Fibroblast of skin of scalp (primary cell): Measurements from ENCODE around the gene TXLNA.

Experiments used
- DNase-seq: peaks from one replicate; pipeline ENCODE4 v3.0.0-alpha.2; 2013

Gene TXLNA

GRCh38 chr1:32184650-32185049 lies 5.2 kb downstream of the TXLNA start:
- no peak for DNase-seq

- DNase-seq, result no peak
Measured at GRCh38 chr1:32186077-32186476, 6.6 kb downstream of the TXLNA start.

- DNase-seq, result no peak
Measured at GRCh38 chr1:32186491-32186890, 7.0 kb downstream of the TXLNA start.

GRCh38 chr1:32187850-32188249 lies 8.4 kb downstream of the TXLNA start:
- no peak for DNase-seq

- no peak for DNase-seq
Measured at GRCh38 chr1:32192220-32192948, 12.9 kb downstream of the TXLNA start.

GRCh38 chr1:32194984-32195383 lies 15.5 kb downstream of the TXLNA start:
- DNase-seq, result no peak

GRCh38 chr1:32195531-32195930 lies 16.1 kb downstream of the TXLNA start:
- DNase-seq, result no peak

- DNase-seq, result no peak
Measured at GRCh38 chr1:32195972-32196823, 16.7 kb downstream of the TXLNA start.

- no peak for DNase-seq
Measured at GRCh38 chr1:32197074-32197473, 17.6 kb downstream of the TXLNA start.

GRCh38 chr1:32197837-32198236 lies 18.4 kb downstream of the TXLNA start:
- no peak for DNase-seq

- DNase-seq, result no peak
Measured at GRCh38 chr1:32198237-32199042, 19.0 kb downstream of the TXLNA start.

GRCh38 chr1:32199043-32199716 lies 19.7 kb downstream of the TXLNA start:
- DNase-seq, result no peak

GRCh38 chr1:32199717-32200072 lies 20.2 kb downstream of the TXLNA start:
- no peak for DNase-seq

GRCh38 chr1:32200226-32201010 lies 20.9 kb downstream of the TXLNA start, which contains the start of gene CCDC28B:
CCDC28B (plus strand) TSS chr1:32200595; CDS start chr1:32201936, 1,341 bp downstream.
- DNase-seq, result peak; percentile 69

- DNase-seq, result peak; percentile 63
Measured at GRCh38 chr1:32201011-32201855, 21.8 kb downstream of the TXLNA start.

GRCh38 chr1:32204943-32205361 lies 25.5 kb downstream of the TXLNA start:
- DNase-seq, result no peak

- peak; percentile 81 for DNase-seq
Measured at GRCh38 chr1:32205401-32206370, 26.2 kb downstream of the TXLNA start, which contains the start of gene IQCC. IQCC (plus strand) TSS chr1:32205671; CDS start chr1:32205682, 11 bp downstream.

- DNase-seq, result no peak
Measured at GRCh38 chr1:32208469-32208868, 29.0 kb downstream of the TXLNA start.

GRCh38 chr1:32208891-32209328 lies 29.4 kb downstream of the TXLNA start, which contains the start of gene DCDC2B:
DCDC2B (plus strand) TSS chr1:32209089; CDS start chr1:32209094, 5 bp downstream.
- no peak for DNase-seq
